ENCODE data around the gene HECTD2.
"Not testable (repeated sequence)": the region's sequence is repeated elsewhere in the genome, so short reads cannot be mapped to it uniquely, and the experiment has no call there.

Gene HECTD2

GRCh38 chr10:91444211-91445182, 34.4 kb downstream of the HECTD2 start:
- peaks cover 4% of the 10 kb centered on the region; the same call in 1 of the 2 replicates for H3K4me1 ChIP-seq (ENCODE audit: low read length)
- no peaks in the 10 kb centered on the region for H4K20me1 ChIP-seq (ENCODE audit: insufficient read depth, low read length)
- TF ChIP-seq CTCF (IDR thresholded peaks at IDR 0.05; ENCODE audit: low read depth, low read length) = no peak
- no peak for TF ChIP-seq EZH2phosphoT487 (IDR thresholded peaks at IDR 0.05; ENCODE audit: low read depth)
- no peak overlapping the region for H3K9ac ChIP-seq (ENCODE audit: low read length)
- no peak overlapping the region for H2AFZ ChIP-seq (ENCODE audit: low read depth, low read length)
- H3K36me3 ChIP-seq (replicated peaks; ENCODE audit: low read depth, low read length) = no peaks in the 10 kb centered on the region
- H3K79me2 ChIP-seq (ENCODE audit: low read length) = no peaks in the 10 kb centered on the region
- no peaks in the 10 kb centered on the region for H3K27me3 ChIP-seq (ENCODE audit: low read depth, low read length)
- no peak overlapping the region for H3K4me2 ChIP-seq (ENCODE audit: low read length)
- no peak overlapping the region for H3K4me3 ChIP-seq (ENCODE audit: low read length)
- no peak overlapping the region for H3K27ac ChIP-seq (ENCODE audit: low read length)
- no peaks in the 10 kb centered on the region for H3K9me3 ChIP-seq (ENCODE audit: insufficient read depth, low read length)

DNA sequence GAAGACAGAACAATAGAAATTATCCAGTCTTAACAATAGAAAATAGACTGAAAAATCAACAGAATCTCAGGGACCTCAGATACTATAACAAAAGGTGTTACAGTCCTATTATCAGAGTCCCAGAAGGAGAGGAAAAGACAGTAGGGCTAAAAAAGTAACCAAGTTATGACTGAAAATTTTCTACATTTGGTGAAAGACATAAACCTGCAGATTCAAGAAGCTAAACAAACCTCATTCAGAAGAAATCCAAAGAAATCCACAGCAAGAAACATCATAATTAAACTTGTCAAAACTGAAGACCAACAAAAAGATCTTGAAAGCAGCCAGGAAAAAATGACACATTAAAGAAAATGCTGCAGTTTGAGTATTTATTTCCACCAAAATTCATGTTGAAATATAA, 41.9 kb downstream of the HECTD2 start:
- H3K4me3 ChIP-seq (ENCODE audit: low read length) = no peak overlapping the region
- no peak overlapping the region for H3K4me2 ChIP-seq (ENCODE audit: low read length)
- no peak for TF ChIP-seq EZH2phosphoT487 (IDR thresholded peaks at IDR 0.05; ENCODE audit: low read depth)
- no peak for TF ChIP-seq CTCF (IDR thresholded peaks at IDR 0.05; ENCODE audit: low read depth, low read length)
- no peak overlapping the region for H3K27ac ChIP-seq (ENCODE audit: low read length)
- peaks cover 9% of the 10 kb centered on the region; the same call in 1 of the 2 replicates for H3K9me3 ChIP-seq (ENCODE audit: insufficient read depth, low read length)
- H3K9ac ChIP-seq (ENCODE audit: low read length) = no peak overlapping the region
- no peaks in the 10 kb centered on the region for H3K36me3 ChIP-seq (replicated peaks; ENCODE audit: low read depth, low read length)
- H3K79me2 ChIP-seq (ENCODE audit: low read length) = no peaks in the 10 kb centered on the region
- H3K4me1 ChIP-seq (ENCODE audit: low read length) = no peaks in the 10 kb centered on the region
- no peak overlapping the region for H2AFZ ChIP-seq (ENCODE audit: low read depth, low read length)
- no peaks in the 10 kb centered on the region for H3K27me3 ChIP-seq (ENCODE audit: low read depth, low read length)
- H4K20me1 ChIP-seq (ENCODE audit: insufficient read depth, low read length) = no peaks in the 10 kb centered on the region

GRCh38 chr10:91453535-91453934, 43.4 kb downstream of the HECTD2 start:
- TF ChIP-seq EZH2phosphoT487 (IDR thresholded peaks at IDR 0.05; ENCODE audit: low read depth) = no peak
- no peak for TF ChIP-seq CTCF (IDR thresholded peaks at IDR 0.05; ENCODE audit: low read depth, low read length)
- Histone ChIP-seq H4K20me1 (ENCODE audit: insufficient read depth, low read length) (no peaks in the 10 kb centered on the region), H3K4me3 (ENCODE audit: low read length) (no peak overlapping the region), H3K9ac (ENCODE audit: low read length) (no peak overlapping the region), H3K79me2 (ENCODE audit: low read length) (no peaks in the 10 kb centered on the region), H3K27me3 (ENCODE audit: low read depth, low read length) (no peaks in the 10 kb centered on the region), H3K4me1 (ENCODE audit: low read length) (no peaks in the 10 kb centered on the region), H2AFZ (ENCODE audit: low read depth, low read length) (no peak overlapping the region), H3K27ac (ENCODE audit: low read length) (no peak overlapping the region), H3K36me3 (replicated peaks; ENCODE audit: low read depth, low read length) (no peaks in the 10 kb centered on the region), H3K4me2 (ENCODE audit: low read length) (no peak overlapping the region), H3K9me3 (ENCODE audit: insufficient read depth, low read length) (peaks cover 9% of the 10 kb centered on the region; the same call in 1 of the 2 replicates)

GRCh38 chr10:91455135-91455534, 45.0 kb downstream of the HECTD2 start:
- not testable (repeated sequence) for H3K36me3 ChIP-seq (replicated peaks; ENCODE audit: low read depth, low read length); H3K27ac ChIP-seq (ENCODE audit: low read length); H2AFZ ChIP-seq (ENCODE audit: low read depth, low read length); H3K4me2 ChIP-seq (ENCODE audit: low read length); H3K4me3 ChIP-seq (ENCODE audit: low read length); H3K79me2 ChIP-seq (ENCODE audit: low read length); H3K9ac ChIP-seq (ENCODE audit: low read length); H3K9me3 ChIP-seq (ENCODE audit: insufficient read depth, low read length); H3K27me3 ChIP-seq (ENCODE audit: low read depth, low read length); H4K20me1 ChIP-seq (ENCODE audit: insufficient read depth, low read length); H3K4me1 ChIP-seq (ENCODE audit: low read length)
